ENCODE results near the gene MACROH2A1.

MACROH2A1 gene

GRCh38 chr5:135445306-135445985 is 46.4 kb upstream of the MACROH2A1 start:
- H3K27me3 ChIP-seq (ENCODE audit: insufficient read depth, low read depth, severe bottlenecking): no peaks in the 10 kb centered on the region
- no peaks in the 10 kb centered on the region for H3K36me3 ChIP-seq
- DNase-seq: no peak
- no peaks in the 10 kb centered on the region for H3K9me3 ChIP-seq (ENCODE audit: severe bottlenecking)
- no peak overlapping the region for H3K27ac ChIP-seq
- no peak for TF ChIP-seq CTCF (IDR thresholded peaks at IDR 0.05; ENCODE audit: low read depth, low read length)
- H3K4me3 ChIP-seq (ENCODE audit: low read depth, low read length): no peak overlapping the region

- TF ChIP-seq CTCF (IDR thresholded peaks at IDR 0.05; ENCODE audit: low read depth, low read length): no peak
- peak; percentile 2 for DNase-seq
These were observed 45.9 kb upstream of the MACROH2A1 start for GRCh38 chr5:135444881-135445280.

GRCh38 chr5:135444360-135444759 is 45.3 kb upstream of the MACROH2A1 start:
- H3K27ac ChIP-seq: no peak overlapping the region
- peak; percentile 10 for DNase-seq
- H3K4me3 ChIP-seq (ENCODE audit: low read depth, low read length): no peak overlapping the region
- 0 out of 2 replicates have a peak, but pooled peaks have one; percentile 1 for TF ChIP-seq CTCF (IDR thresholded peaks at IDR 0.05; ENCODE audit: low read depth, low read length)
- no peaks in the 10 kb centered on the region for H3K36me3 ChIP-seq
- no peaks in the 10 kb centered on the region for H3K27me3 ChIP-seq (ENCODE audit: insufficient read depth, low read depth, severe bottlenecking)
- no peaks in the 10 kb centered on the region for H3K9me3 ChIP-seq (ENCODE audit: severe bottlenecking)

More at GRCh38 chr5:135444881-135445280, 45.9 kb upstream of the MACROH2A1 start:
- no peak overlapping the region for H3K4me3 ChIP-seq (ENCODE audit: low read depth, low read length)
- no peaks in the 10 kb centered on the region for H3K36me3 ChIP-seq
- no peak overlapping the region for H3K27ac ChIP-seq
- H3K27me3 ChIP-seq (ENCODE audit: insufficient read depth, low read depth, severe bottlenecking): no peaks in the 10 kb centered on the region
- no peaks in the 10 kb centered on the region for H3K9me3 ChIP-seq (ENCODE audit: severe bottlenecking)

- no peak for TF ChIP-seq CTCF (IDR thresholded peaks at IDR 0.05; ENCODE audit: low read depth, low read length)
- Histone ChIP-seq H3K9me3 (ENCODE audit: severe bottlenecking) (no peaks in the 10 kb centered on the region), H3K27ac (no peak overlapping the region), H3K4me3 (ENCODE audit: low read depth, low read length) (no peak overlapping the region), H3K36me3 (no peaks in the 10 kb centered on the region), H3K27me3 (ENCODE audit: insufficient read depth, low read depth, severe bottlenecking) (no peaks in the 10 kb centered on the region)
- DNase-seq: peak; percentile 17
These were observed 44.3 kb upstream of the MACROH2A1 start for GRCh38 chr5:135443161-135443960.

GRCh38 chr5:135442431-135443160 is 43.6 kb upstream of the MACROH2A1 start:
- Histone ChIP-seq H3K4me3 (ENCODE audit: low read depth, low read length) (no peak overlapping the region), H3K9me3 (ENCODE audit: severe bottlenecking) (no peaks in the 10 kb centered on the region), H3K27me3 (ENCODE audit: insufficient read depth, low read depth, severe bottlenecking) (no peaks in the 10 kb centered on the region), H3K36me3 (no peaks in the 10 kb centered on the region), H3K27ac (no peak overlapping the region)
- DNase-seq: peak; percentile 8
- TF ChIP-seq CTCF (IDR thresholded peaks at IDR 0.05; ENCODE audit: low read depth, low read length): no peak

All from WERI-Rb-1 (cell line).